Fibroblast of skin of left quadriceps (primary cell): Measurements from ENCODE around the gene EIF2S3B.

Source experiments
- DNase-seq, 2 experiments: peaks; one replicate each; pipeline ENCODE4 v3.0.0-alpha.2; 2013; ENCODE audit warnings: low read depth in 2 of 2

Gene EIF2S3B

GRCh38 chr12:10554228-10554755, 48.6 kb downstream of the EIF2S3B start:
- DNase-seq = no peak

- no peak for DNase-seq
These were observed 49.2 kb downstream of the EIF2S3B start for GRCh38 chr12:10554756-10555481.

GRCh38 chr12:10557329-10557728, 51.6 kb downstream of the EIF2S3B start:
- DNase-seq = no peak

GRCh38 chr12:10557766-10558165, 52.1 kb downstream of the EIF2S3B start:
- DNase-seq = no peak
